NK-92 treated with Interleukin-12 subunit alpha and Interleukin-12 subunit beta, amount 100 ng/mL, for 24 hours (cell line): ENCODE data around the gene HDGF.

Experiments used
- DNase-seq: peaks from one replicate; lab custom pipeline; 2025; lab: John Stamatoyannopoulos, UW

The HDGF gene

DNA sequence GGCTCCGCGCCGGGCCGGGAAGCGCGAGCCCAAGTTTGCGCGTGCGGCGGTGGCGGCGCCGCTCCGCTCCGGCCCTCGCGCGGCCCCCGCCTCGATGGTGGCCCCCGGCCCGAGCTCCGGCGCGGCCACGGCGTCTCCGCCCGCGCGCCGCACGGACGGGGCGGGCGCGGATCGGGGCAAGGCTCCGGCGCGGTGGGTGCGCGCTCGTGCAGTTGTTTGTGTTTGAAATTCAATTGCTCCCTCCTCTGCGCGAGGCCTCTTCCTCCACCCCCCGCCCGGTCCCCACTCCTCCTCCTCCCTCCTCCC lies at the start of gene HDGF:
HDGF (minus strand) TSS at position 225 of the 306 bp plus-strand sequence. CDS start 246 bp downstream, outside the sequence.
- no peak for DNase-seq

DNA sequence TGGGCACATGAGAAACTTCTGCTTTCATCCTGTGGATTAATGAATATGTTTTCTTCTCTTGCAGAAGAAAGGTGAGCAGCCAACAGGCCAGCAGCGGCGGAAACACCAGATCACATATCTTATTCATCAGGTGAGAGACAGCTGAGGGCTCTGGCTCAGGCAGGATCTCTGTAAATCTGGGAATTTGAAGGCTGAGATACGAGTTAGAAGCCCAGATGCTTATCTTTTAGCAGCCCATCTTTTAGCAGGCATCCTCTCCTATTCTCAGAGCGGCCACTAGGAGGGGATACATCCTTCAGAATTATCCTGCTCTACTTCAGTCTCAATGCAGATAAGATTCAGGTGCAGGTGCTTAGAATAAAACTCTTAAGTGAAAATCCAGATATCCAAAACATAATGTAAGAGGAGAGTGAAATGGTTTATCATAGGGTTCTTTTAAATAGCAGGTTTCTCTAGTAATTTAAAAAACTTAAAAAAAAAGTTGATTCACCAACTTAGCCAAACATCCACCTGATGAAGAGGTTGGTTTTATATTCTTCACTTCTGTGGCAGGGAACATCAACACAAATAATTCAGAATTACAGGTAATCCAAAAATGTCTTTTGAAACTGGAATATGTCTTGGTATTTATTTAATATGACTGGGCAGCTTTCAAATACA lies 45.9 kb upstream of the HDGF start:
- DNase-seq, result no peak

GRCh38 chr1:156796340-156797097 lies 45.0 kb upstream of the HDGF start:
- DNase-seq, result no peak

- DNase-seq, result no peak
These were observed 44.3 kb upstream of the HDGF start for GRCh38 chr1:156795787-156796186.

DNA sequence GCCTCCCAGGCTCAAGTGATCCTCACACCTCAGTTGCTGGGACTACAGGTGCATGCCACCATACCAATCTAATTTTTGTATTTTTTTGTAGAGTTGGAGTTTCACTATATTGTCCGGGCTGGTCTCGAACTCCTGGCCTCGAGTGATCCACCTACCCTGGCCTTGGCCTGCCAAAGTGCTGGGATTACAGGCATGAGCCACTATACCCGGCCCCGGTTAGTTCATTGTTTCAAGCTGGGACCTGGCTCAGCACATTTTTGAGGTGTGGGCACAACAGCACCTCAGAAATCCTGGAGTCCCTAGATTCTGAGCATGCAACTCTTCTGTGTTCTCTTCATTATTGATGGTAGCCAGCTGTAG lies 43.9 kb upstream of the HDGF start:
- DNase-seq, result no peak

DNA sequence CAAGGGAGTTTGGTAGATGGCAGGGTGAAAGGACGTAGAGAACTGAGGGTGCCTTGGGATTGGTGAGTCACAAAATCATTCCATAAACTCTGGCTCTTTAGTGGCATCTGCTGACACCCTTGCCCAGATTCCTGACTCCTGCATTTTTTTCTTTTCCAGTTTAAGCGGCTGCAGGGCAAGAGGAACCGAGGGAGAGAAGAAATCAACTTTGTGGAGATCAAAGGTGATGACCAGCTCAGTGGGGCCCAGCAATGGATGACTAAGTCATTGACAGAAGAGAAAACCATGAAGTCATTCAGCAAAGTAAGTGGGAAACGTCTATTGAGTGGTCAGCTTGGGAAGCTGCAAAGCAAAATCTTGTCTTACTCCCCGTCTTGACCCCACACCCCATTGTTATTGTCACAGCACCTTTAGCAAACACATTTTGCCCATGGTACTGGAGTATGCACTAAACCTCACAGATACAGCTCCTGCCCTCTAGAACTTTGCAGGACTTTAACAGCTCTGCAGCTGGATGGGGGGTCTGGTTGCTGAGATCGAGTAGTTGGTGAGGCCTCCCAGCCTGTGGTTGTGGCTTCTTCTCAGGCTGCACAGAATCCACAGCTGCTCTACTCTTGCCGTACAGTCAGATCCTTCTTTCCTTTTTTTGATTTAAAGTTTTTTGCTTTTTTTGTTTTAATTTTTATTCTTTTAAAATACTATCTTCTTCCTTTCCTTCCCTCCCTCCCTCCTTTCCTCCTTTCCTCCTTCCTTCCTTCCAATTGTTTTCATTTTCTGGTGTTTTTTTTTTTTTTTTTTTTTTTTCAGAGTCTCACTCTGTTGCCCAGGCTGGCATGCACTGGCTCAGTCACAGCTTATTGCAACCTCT lies 43.3 kb upstream of the HDGF start:
- no peak for DNase-seq

DNA sequence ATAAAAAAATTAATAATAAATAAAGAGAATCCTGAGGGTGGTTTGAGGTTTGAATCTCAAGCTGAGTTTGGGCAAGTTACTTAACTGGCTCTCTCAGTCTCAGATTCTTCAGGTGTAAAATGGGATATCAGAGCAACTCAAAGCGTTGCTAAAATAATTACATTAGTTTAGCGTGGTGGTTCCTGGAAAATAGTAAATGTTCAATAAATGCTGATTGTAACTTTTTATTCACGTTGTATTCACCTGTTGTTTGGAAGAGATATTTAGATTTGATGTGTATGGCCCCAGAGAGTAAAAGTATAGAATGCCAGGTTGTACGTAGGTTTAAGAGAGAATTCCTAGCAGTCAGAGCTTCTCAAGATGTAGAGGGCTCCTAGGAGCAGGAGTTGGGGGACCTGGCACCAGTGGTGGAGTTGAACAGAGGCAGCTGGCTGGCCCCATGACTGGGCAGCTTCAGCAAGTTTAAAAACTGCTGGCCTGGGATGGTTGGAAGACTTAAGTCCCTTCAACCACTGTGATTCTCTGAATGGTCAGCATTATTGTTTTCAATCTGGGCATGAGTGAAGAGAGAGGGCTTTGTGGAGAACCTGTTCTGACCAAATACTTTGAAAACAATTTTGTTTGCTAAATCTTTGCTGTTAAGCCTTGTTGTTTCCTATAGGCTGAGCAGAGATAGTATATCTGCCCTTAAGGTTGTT lies 38.3 kb upstream of the HDGF start:
- DNase-seq, result no peak

DNA sequence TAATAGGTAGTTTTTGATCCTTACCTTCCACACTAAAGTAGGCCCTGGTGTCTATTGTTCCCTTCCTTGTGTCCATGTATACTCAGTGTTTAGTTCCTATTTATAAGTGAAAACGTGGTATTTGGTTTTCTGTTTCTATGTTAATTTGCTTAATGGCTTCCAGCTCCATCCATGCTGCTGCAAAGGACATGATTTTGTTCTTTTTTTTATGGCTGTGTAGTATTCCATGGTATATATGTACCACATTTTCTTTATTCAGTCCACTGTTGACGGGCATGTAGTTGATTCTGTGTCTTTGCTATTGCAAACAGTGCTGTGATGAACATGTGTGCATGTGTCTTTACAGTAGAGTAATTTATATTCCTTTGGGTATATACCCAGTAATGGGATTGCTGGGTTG lies 36.7 kb upstream of the HDGF start:
- no peak for DNase-seq

DNA sequence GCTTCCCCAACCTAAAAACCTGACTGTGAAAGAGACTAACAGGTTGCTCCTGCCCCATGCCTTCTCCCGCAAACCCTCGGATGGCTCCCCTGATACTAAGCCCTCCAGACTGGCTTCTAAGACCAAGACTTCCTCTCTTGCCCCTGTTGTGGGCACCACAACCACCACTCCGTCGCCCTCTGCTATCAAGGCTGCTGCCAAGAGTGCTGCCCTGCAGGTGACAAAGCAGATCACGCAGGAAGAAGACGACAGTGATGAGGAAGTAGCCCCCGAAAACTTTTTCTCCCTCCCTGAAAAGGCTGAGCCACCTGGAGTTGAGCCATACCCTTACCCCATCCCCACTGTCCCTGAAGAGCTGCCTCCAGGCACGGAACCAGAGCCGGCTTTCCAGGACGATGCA lies 35.2 kb upstream of the HDGF start:
- DNase-seq, result no peak

- no peak for DNase-seq
These were observed 34.0 kb upstream of the HDGF start for GRCh38 chr1:156785458-156785857.

DNA sequence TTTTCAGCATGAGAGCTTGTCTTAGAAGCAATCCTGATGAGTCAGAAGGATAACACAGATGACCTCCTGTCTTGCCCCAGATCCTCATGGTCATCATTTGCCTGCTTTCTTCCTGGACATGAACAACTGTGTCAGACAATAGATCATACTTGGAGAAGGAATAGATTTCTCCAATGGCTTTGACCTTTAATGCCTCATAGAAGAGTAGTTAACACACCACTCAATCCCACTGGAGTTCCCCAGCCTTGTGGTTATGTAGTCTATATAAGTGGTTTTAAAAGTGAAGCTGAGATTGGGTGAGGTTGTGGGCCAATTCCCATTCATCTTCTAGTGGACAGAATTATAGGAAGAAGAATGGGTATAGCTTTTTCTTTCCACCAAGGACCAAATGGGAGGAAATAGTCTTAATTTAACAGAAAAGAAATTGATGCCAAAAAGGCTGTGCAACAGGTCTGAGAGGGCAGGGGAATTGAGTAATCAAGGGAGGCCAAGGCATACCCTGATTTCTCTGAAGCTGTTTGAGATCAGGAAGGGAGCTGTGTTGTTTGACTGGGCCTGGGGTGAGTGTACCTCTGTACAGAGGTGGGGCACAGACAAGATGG lies 30.2 kb upstream of the HDGF start:
- no peak for DNase-seq

GRCh38 chr1:156777573-156777972 lies 26.1 kb upstream of the HDGF start:
- DNase-seq, result no peak

DNA sequence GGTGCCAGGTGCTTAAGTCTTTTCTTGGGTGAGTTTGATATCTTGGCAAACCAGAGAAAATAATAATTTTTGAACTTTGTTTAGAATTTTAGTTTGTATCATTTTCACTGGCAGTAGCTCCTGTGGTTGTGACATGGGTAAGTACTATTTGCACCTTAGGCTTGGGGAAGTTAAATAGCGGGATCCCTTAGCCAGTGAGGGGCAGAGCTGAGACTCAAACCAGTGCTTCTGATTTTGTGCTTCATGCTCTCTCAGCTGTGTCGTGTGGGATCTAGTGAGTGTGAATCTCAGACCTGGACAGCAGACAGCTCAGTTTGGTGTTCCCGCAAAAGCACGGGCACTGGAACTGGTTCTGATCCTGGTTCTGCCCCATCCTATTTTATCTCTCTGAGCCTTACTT lies 25.5 kb upstream of the HDGF start:
- no peak for DNase-seq

DNA sequence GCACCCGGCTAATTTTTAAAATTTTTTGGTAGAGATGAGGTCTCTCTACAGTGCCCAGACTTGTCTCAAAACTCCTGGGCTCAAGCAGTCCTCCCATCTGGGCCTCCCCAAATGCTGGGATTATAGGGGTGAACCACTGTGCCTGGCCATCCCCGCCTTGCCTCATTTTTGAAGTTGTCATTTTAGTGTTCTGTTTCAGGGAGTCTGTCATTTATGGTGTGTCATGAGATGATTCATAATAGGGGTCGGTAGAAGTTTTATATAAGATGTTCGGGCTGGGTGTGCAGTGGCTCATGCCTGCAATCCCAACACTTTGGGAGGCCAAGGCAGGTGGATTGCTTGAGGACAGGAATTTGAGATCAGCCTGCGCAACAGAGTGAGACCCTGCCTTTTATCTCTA lies 24.3 kb upstream of the HDGF start:
- no peak for DNase-seq

DNA sequence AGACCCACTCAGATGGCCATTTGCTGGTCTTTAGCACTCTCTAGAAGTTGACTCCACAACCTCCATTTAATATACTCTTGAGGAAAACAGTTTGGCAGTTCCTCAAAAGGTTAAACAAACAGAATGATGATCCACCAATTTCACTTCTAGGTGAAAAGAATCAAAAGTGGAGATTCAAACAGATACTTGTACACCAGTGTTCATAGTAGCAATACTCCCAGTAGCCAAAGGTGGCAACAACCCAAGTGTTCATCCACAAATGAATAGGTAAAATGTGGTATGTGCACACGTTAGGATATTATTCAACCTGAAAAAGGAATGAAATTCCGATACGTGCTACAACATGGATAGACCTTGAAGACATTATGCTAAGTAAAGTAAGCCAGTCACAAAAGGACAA lies 22.1 kb upstream of the HDGF start:
- DNase-seq, result no peak

DNA sequence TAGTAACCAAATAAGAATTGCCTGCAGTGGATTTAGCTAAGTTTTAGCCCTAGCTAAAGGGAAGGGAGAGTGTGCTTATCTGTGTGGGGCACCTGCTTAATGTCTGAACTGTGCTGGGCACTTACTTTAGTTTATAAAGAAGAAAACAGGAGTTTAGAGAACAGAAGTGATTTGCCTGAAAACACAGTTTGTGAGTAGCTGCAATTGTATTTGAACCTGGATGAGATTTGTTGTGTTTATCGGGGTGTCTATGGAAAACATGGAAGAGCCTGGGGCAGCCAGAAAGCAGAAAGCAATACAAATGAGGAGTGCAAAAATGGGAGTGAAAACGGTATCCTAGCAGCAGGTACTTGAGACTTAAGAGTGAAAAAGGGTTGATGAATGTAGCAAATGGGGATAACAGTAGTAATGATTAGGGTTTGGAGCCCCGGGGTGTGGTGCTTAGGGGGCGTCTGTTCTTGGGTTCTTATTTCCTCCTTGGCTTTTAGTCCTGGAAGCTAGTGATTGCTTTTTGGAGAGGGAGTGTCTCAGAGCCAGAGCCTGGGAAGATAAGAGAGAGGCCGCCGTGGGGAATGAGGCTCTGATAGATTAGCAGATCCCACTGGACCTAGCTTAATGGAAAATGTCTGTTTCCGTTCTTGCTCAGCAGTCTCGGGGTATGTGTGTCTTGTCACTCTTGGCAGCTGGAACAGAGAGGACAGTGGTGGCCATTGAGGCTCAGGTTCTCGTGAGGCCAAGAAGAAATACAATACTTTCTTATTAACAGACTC lies 21.4 kb upstream of the HDGF start:
- no peak for DNase-seq

DNA sequence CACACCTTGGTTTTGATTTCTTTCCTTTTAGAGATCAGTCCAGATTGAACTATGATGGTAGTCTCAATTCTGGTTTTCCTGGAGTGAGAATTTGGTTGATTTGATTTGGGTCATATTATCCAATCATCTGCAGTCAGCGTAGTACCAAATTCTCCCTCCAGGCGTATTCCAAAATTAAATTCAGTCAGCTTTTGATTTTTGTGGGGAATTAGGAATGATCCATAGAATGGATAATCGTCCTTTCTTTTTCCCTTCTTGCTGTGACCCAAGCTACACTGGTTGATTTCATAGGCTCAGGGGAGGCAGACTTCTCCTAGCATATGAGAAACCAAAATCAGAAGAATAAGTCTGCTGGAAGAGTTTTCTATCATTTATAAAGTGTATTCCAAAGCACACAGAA lies 20.7 kb upstream of the HDGF start:
- DNase-seq, result no peak

- DNase-seq, result no peak
These were observed 17.3 kb upstream of the HDGF start for GRCh38 chr1:156768610-156769295.

GRCh38 chr1:156767879-156768604 lies 16.6 kb upstream of the HDGF start:
- peak; percentile 60 for DNase-seq
